ENCODE results near the gene PXDN. TPM values are rescaled to one million over a fixed set of nuclear protein-coding genes. Genes with fewer than 3 reads are reported as not detected.

Gene PXDN
- total RNA-seq, 1 experiment from 2014 or later, result 96.1 TPM

GRCh38 chr2:1739322-1739957, 4.9 kb downstream of the PXDN start:
- Mint-ChIP-seq H3K4me1 (ENCODE audit: insufficient read depth, unreplicated experiment) (peaks cover 13% of the 10 kb centered on the region), H3K36me3 (ENCODE audit: insufficient read depth, unreplicated experiment) (peaks cover 17% of the 10 kb centered on the region), H3K27ac (ENCODE audit: low read depth, unreplicated experiment) (no peak overlapping the region), H3K9me3 (ENCODE audit: unreplicated experiment) (no peaks in the 10 kb centered on the region), H3K4me3 (ENCODE audit: unreplicated experiment) (no peak overlapping the region), H3K27me3 (ENCODE audit: insufficient read depth, unreplicated experiment) (no peaks in the 10 kb centered on the region)
- POLR2A ChIA-PET, result interaction anchor here (0.7 to 2.0 kb wide), 3 partner anchors 9 to 87 kb away, joined by 4 to 10 read pairs (median 8); no protein-coding TSS in a partner anchor
- intact Hi-C loops (cut with micrococcal nuclease), result no loop called here
- no peak for DNase-seq (ENCODE audit: unreplicated experiment)
- TF ChIP-seq CTCF (IDR thresholded peaks at IDR 0.05; ENCODE audit: unreplicated experiment), result no peak
- BruUV-seq (replicated peaks), result no TSS peak
- CTCF ChIA-PET, result interaction anchor here (0.6 to 5.2 kb wide), 9 partner anchors 9 to 110 kb away, joined by 3 to 34 read pairs (median 5); no protein-coding TSS in a partner anchor

GRCh38 chr2:1738646-1739302, 5.5 kb downstream of the PXDN start:
- no peaks in the 10 kb centered on the region for H3K27me3 Mint-ChIP-seq (ENCODE audit: insufficient read depth, unreplicated experiment)
- no peak for DNase-seq (ENCODE audit: unreplicated experiment)
- H3K9me3 Mint-ChIP-seq (ENCODE audit: unreplicated experiment), result no peaks in the 10 kb centered on the region
- CTCF ChIA-PET, result interaction anchor here (0.7 to 5.2 kb wide), 7 partner anchors 9 to 188 kb away, joined by 3 to 34 read pairs (median 5); no protein-coding TSS in a partner anchor
- H3K4me1 Mint-ChIP-seq (ENCODE audit: insufficient read depth, unreplicated experiment), result peaks cover 13% of the 10 kb centered on the region
- TF ChIP-seq CTCF (IDR thresholded peaks at IDR 0.05; ENCODE audit: unreplicated experiment), result no peak
- no peak overlapping the region for H3K4me3 Mint-ChIP-seq (ENCODE audit: unreplicated experiment)
- peak overlapping the region; percentile 64 for H3K27ac Mint-ChIP-seq (ENCODE audit: low read depth, unreplicated experiment)
- intact Hi-C loops (cut with micrococcal nuclease), result no loop called here
- BruUV-seq (replicated peaks), result no TSS peak
- H3K36me3 Mint-ChIP-seq (ENCODE audit: insufficient read depth, unreplicated experiment), result peaks cover 17% of the 10 kb centered on the region
- POLR2A ChIA-PET, result interaction anchor here (0.7 to 2.0 kb wide), 3 partner anchors 8 to 86 kb away, joined by 4 to 10 read pairs (median 8); no protein-coding TSS in a partner anchor

- ChIA-PET CTCF (interaction anchor here (0.6 to 5.2 kb wide), 8 partner anchors 8 to 1000 kb away, joined by 3 to 34 read pairs (median 3); no protein-coding TSS in a partner anchor), POLR2A (interaction anchor here (0.7 to 2.0 kb wide), 3 partner anchors 8 to 33 kb away, joined by 3 to 10 read pairs (median 8); no protein-coding TSS in a partner anchor)
- Mint-ChIP-seq H3K27ac (ENCODE audit: low read depth, unreplicated experiment) (no peak overlapping the region), H3K4me3 (ENCODE audit: unreplicated experiment) (no peak overlapping the region), H3K27me3 (ENCODE audit: insufficient read depth, unreplicated experiment) (no peaks in the 10 kb centered on the region), H3K36me3 (ENCODE audit: insufficient read depth, unreplicated experiment) (peaks cover 17% of the 10 kb centered on the region), H3K4me1 (ENCODE audit: insufficient read depth, unreplicated experiment) (peaks cover 13% of the 10 kb centered on the region), H3K9me3 (ENCODE audit: unreplicated experiment) (no peaks in the 10 kb centered on the region)
- intact Hi-C loops (cut with micrococcal nuclease), result no loop called here
- DNase-seq (ENCODE audit: unreplicated experiment), result no peak
- TF ChIP-seq CTCF (IDR thresholded peaks at IDR 0.05; ENCODE audit: unreplicated experiment), result no peak
- BruUV-seq (replicated peaks), result no TSS peak
Measured at GRCh38 chr2:1738163-1738562, 6.2 kb downstream of the PXDN start.

GRCh38 chr2:1736997-1737480, 7.3 kb downstream of the PXDN start:
- Mint-ChIP-seq H3K4me1 (ENCODE audit: insufficient read depth, unreplicated experiment) (peaks cover 13% of the 10 kb centered on the region), H3K27me3 (ENCODE audit: insufficient read depth, unreplicated experiment) (no peaks in the 10 kb centered on the region)

More at GRCh38 chr2:1736997-1737480, 7.3 kb downstream of the PXDN start:
- POLR2A ChIA-PET, result interaction anchor here (1.4 to 1.6 kb wide), 2 partner anchors 10 to 108 kb away, joined by 3 read pairs; no protein-coding TSS in a partner anchor
- intact Hi-C loops (cut with micrococcal nuclease), result no loop called here
- Mint-ChIP-seq H3K36me3 (ENCODE audit: insufficient read depth, unreplicated experiment) (peaks cover 8% of the 10 kb centered on the region), H3K9me3 (ENCODE audit: unreplicated experiment) (no peaks in the 10 kb centered on the region), H3K4me3 (ENCODE audit: unreplicated experiment) (no peak overlapping the region), H3K27ac (ENCODE audit: low read depth, unreplicated experiment) (no peak overlapping the region)
- no TSS peak for BruUV-seq (replicated peaks)
- TF ChIP-seq CTCF (IDR thresholded peaks at IDR 0.05; ENCODE audit: unreplicated experiment), result no peak
- DNase-seq (ENCODE audit: unreplicated experiment), result no peak
- CTCF ChIA-PET, result interaction anchor here (0.7 to 1.1 kb wide), 3 partner anchors 62 to 1019 kb away, joined by 3 to 4 read pairs (median 3); no protein-coding TSS in a partner anchor
